Measurements from ENCODE around the gene SERPINA3.
"Not testable (repeated sequence)": the region's sequence is repeated elsewhere in the genome, so short reads cannot be mapped to it uniquely, and the experiment has no call there.

The SERPINA3 gene

DNA sequence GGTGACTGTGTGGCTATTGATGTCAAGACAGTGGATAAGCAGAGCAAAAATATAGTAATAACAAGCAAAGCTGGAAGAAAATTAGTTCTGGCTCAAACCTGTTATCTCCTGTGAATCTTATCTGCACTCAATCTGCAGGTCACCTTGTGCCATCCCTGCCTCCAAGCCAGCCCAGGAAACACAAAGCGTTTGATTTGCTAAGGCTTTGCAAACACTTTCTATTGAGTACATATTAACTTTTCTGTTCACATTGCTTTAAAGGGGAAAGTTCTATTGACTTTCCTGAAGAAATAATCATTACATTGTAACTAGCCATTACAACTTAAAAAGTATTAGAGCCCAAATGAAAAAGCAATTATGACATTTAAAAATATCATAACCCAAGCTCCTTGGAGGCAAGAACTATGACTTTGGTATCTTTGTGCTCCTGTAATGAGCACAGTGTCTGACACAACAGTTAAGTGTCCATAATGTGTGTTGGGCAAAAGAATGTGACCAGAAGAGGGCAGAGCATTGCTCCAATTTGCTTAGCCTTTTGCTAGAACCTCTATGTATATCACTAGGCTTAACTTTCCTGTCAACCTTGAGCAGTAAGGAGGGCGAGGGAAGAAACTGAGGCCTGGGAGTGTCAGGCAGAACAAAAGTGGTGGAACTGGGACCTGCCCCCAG, 24.7 kb downstream of the SERPINA3 start:
- TF ChIP-seq, protein P1, sequence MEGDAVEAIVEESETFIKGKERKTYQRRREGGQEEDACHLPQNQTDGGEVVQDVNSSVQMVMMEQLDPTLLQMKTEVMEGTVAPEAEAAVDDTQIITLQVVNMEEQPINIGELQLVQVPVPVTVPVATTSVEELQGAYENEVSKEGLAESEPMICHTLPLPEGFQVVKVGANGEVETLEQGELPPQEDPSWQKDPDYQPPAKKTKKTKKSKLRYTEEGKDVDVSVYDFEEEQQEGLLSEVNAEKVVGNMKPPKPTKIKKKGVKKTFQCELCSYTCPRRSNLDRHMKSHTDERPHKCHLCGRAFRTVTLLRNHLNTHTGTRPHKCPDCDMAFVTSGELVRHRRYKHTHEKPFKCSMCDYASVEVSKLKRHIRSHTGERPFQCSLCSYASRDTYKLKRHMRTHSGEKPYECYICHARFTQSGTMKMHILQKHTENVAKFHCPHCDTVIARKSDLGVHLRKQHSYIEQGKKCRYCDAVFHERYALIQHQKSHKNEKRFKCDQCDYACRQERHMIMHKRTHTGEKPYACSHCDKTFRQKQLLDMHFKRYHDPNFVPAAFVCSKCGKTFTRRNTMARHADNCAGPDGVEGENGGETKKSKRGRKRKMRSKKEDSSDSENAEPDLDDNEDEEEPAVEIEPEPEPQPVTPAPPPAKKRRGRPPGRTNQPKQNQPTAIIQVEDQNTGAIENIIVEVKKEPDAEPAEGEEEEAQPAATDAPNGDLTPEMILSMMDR (IDR thresholded peaks at IDR 0.05; ENCODE audit: extremely low read depth, missing control alignments) = no peak
- DNase-seq (ENCODE audit: low spot score) = no peak

DNA sequence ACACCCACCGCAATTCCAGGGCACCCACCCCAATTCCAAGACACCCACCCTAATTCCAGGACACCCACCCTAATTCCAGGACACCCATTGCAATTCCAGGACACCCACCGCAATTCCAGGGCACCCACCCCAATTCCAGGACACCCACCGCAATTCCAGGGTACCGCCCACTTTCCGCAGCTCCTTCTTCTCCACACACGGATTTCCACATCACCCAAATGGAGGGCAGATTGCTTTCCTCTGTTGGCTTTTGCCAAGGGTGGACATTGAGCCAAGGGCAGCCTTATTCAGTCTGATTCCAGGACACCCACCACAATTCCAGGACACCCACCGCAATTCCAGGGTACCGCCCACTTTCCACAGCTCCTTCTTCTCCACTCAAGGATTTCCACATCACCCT, 25.6 kb downstream of the SERPINA3 start:
- not testable (repeated sequence) for DNase-seq (ENCODE audit: low spot score)

DNA sequence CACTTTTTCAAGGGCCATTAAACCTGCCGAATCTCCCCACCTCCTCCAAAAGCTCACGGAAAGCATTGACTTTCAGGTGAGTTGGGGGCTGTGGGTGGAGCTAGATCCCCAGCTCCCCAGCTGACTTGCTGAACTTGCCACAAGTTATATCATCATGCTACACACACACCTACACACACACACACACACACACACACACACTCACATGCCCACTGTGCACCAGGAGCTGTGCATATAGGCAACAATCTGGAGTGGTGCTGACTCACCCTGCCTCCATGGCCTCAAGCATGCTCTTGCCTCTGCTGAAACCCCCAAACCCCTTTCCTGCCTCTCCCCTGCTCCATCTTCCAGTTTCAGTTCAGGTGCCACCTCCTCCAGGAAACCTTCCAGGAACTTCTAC, 26.1 kb downstream of the SERPINA3 start:
- DNase-seq (ENCODE audit: low spot score) = no peak
- TF ChIP-seq, protein P1 (IDR thresholded peaks at IDR 0.05; ENCODE audit: extremely low read depth, missing control alignments) = no peak

DNA sequence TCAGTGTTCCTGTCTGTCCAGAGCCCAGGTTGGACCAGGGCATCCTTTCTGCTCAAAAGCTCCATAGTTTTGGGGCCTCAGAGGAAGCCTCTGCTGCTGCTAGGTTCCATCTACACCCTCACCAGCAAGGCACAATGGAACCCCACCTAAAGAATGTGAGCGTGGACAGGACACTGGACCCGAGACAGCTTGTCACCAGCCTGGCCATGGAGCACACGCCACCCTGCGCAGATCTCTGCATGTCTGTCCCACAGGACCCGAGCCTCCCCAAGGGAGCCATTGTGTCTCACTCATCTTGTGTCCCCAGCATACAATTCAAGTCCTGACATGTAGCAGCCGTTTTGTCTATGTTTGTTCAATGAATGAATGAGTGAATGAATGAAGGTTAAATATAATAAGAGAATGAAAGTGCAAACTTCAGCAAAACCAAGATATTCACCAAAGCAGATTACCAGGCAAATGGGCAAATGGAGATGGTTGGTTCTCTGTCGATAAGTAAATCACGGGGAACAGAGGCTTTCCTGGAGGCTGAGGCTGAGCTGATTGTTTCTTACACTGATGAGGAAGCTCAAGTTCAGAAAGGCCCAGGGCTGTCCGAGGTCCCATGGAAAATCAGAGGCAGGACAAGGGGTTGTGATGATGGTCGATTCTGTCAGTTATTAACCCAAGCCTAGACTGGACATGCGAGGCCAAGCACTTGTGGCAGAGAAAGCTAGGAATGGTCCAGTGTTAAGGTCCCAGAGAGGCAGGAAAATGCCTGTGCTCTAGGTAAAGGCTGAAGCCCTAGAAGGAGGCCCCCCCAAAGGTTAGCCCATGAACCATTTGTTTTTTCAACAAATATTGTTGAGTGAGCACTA, 27.0 kb downstream of the SERPINA3 start:
- TF ChIP-seq, protein P1 (IDR thresholded peaks at IDR 0.05; ENCODE audit: extremely low read depth, missing control alignments) = no peak
- no peak for DNase-seq (ENCODE audit: low spot score)

DNA sequence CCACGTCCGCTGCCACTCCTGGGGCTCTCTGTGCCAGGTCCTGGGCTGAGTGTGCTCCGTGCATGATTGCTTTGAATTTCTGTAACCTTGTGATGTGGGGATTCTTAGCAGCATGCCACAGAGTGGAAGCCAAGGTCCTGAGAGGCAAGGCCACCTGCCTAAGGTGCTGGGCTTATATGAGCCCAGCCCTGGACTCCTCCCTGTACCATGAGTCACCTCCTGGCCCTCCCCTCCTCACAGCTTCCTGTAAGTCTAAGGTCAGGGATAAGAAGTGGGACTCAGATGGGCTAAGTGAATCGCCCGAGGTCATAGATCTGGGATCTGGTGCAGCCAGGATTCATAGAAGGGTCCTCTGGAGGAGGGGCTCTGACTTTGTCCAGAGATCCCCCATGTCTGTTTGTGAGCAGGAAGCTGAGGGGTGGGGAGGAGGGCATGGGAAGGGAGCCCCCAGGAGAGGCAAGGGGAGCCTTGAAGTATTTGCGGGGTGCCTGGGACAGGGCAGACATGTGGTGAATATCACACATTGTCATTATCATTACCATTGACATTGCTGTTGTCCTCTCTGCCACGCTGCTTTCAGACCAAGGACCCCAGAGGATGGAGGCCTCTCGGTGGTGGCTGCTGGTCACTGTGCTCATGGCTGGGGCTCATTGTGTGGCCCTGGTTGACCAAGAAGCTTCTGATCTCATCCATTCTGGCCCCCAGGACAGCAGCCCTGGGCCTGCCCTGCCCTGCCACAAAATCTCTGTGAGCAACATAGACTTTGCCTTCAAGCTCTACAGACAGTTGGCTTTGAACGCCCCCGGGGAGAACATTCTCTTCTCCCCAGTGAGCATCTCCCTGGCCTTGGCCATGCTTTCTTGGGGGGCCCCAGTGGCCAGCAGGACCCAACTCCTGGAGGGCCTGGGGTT, 28.8 kb downstream of the SERPINA3 start:
- DNase-seq (ENCODE audit: low spot score) = no peak
- TF ChIP-seq, protein P1 (IDR thresholded peaks at IDR 0.05; ENCODE audit: extremely low read depth, missing control alignments) = no peak

DNA sequence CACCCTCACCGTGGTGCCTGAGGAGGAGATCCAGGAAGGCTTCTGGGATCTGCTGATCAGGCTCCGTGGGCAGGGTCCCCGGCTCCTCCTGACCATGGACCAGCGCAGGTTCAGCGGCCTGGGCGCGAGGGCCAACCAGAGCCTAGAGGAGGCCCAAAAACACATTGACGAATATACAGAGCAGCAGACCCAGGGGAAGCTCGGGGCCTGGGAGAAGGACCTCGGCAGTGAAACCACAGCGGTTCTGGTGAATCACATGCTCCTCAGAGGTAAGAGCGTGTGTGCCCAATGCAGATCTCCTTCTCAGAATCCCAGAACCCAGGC, 29.4 kb downstream of the SERPINA3 start:
- no peak for DNase-seq (ENCODE audit: low spot score)
- TF ChIP-seq, protein P1 (IDR thresholded peaks at IDR 0.05; ENCODE audit: extremely low read depth, missing control alignments) = no peak

DNA sequence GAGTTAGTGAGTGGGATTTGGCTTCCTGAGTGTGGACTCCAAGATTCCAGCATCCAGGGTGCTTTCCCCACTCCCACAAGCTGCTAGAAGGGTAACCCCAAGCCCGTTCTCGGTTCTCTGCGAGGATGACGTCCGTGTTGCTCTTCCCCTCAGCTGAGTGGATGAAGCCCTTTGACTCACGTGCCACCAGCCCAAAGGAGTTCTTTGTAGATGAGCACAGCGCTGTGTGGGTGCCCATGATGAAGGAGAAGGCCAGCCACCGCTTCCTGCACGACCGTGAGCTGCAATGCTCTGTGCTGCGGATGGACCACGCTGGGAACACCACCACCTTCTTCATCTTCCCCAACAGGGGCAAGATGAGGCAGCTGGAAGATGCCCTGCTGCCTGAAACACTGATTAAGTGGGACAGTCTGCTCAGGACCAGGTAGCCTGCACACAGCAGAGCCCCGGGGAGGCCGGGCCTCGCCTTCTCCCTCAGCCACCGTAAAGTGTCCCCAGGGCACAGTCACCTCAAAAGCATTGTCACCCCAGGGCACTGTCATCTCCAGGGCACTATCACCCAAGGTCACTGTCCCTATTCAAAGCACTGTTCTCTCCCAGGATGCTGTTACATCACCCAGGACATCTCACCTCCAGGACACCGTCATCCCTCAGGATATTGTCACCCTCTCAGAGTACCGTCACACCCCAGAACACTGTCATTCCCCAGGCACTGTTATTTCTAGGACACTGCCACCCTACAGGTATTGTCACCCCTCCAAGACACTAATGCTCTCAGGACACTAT, 31.3 kb downstream of the SERPINA3 start:
- DNase-seq (ENCODE audit: low spot score) = no peak

More for the DNA sequence above, 31.3 kb downstream of the SERPINA3 start:
- TF ChIP-seq, protein P1 (IDR thresholded peaks at IDR 0.05; ENCODE audit: extremely low read depth, missing control alignments) = no peak
